PC-3 (cell line): ENCODE measurements around the gene ESRRB.

Source experiments
- EZH2 ChIP-seq: fragments of 300-600 bp; sonication (generic); IDR thresholded peaks from one replicate; pipeline ENCODE4 v1.6.1; 2017; ENCODE audit warnings: antibody characterized with exemption, mild to moderate bottlenecking, low read length; ENCODE audit not compliant: unreplicated experiment
- EZH2phosphoT487 ChIP-seq: fragments of 300-600 bp; sonication (generic); IDR thresholded peaks from 2 replicates; pipeline ENCODE4 v1.6.1; 2018; ENCODE audit warnings: mild to moderate bottlenecking, antibody characterized with exemption, low read length, borderline replicate concordance
- TF ChIP-seq, protein P1 (sequence below): fragments of 300-600 bp; sonication (generic); conservative IDR thresholded peaks from 2 replicates; pipeline ENCODE4 v1.5.1; 2017; ENCODE audit warnings: antibody characterized with exemption, low read depth, mild to moderate bottlenecking, low read length

DNA sequence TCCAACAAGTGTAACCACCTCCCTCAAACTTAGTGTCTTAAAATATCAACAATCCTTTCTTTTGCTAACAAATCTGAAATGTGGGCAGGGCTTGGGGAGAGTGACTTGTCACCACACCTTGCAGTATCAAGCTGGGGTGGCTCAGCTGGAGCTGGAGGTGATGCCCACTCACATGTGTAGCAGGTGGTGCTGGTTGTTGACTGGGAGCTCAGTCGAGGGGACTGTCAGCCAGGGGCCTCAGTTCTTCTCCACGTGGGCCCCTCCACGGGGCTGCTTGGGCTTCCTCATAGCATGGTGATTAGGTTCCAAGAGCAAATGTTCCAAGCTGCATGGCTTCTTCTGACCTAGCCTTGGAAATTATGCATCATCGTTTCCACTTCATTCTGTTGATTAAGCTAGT lies 32.6 kb upstream of the ESRRB start:
- TF ChIP-seq, protein P1, sequence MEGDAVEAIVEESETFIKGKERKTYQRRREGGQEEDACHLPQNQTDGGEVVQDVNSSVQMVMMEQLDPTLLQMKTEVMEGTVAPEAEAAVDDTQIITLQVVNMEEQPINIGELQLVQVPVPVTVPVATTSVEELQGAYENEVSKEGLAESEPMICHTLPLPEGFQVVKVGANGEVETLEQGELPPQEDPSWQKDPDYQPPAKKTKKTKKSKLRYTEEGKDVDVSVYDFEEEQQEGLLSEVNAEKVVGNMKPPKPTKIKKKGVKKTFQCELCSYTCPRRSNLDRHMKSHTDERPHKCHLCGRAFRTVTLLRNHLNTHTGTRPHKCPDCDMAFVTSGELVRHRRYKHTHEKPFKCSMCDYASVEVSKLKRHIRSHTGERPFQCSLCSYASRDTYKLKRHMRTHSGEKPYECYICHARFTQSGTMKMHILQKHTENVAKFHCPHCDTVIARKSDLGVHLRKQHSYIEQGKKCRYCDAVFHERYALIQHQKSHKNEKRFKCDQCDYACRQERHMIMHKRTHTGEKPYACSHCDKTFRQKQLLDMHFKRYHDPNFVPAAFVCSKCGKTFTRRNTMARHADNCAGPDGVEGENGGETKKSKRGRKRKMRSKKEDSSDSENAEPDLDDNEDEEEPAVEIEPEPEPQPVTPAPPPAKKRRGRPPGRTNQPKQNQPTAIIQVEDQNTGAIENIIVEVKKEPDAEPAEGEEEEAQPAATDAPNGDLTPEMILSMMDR = no peak
- no peak for TF ChIP-seq EZH2
- TF ChIP-seq EZH2phosphoT487 = no peak
